ENCODE results near the gene FEM1B.

Gene FEM1B

DNA sequence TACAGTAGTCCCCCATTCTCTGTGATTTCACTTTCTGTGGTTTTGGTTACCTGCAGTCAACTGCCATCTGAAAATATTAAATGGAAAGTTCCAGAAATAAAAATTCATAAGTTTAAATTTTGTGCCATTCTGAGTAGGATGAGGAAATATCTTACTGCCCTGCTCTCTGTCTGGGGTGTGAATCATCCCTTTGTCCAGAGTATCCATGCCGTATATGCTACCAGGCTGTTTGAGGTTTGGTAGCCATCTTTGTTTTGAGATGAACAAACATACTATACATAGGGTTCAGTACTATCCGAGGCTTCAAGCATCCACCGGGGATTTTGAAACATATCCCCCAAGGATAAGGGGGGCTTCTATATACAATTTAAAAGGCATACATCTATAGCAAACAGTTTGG lies 16.3 kb upstream of the FEM1B start:
- DNase-seq, result no peak

DNA sequence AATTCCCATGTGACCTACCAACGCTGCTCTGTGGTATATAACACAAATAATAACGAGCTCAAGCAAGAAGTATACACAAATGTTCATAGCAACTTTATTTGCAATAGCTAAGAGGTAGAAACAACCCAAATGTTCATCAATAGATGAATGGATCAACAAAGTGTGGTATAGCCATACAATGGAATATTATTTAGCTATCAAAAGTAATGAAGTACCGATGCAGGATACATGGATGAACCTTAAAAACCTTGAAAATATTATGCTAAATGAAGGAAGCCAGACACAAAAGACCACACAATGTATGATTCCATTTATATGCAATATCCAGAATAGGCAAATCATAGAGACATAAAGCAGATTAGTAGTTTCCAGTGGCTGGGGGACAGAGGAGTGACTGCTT lies 15.6 kb upstream of the FEM1B start:
- no peak for DNase-seq

DNA sequence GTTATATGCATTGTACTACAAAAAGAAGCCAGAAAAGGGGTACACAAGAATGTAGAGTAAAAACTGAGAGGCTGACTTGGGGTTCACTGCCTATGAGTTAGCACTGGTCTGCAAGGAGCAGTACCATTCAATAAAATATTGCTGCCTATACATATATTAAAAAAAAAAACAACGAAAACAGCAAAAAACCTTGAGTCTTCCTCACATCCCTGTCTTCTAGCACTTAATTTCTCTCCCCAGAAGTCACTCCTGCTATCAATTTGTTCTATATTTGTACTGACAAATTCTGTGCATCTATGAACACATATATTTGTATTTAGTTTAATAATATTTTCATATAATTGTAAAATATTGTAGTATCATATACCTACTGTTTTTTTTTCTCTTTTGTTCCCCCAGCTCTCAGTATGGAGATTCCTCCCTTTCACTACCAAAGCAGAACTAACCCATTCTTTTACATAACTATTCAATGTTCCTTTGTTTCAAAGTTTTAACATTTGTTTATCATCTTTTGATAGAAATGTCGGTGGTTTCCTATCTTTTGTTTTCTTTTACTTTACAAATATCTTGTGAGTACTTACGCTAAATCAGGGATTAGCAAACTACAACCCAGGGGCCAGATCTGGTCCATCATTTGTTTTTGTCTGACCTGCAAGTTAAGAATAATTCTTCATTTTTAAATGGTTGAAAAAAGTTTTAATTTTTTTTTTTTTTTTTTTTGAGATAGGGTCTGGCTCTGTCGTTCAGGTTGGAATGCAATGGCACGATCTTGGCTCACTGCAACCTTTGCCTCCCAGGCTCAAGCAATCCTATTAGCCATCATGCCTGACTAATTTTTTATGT lies 14.8 kb upstream of the FEM1B start:
- no peak for DNase-seq

DNA sequence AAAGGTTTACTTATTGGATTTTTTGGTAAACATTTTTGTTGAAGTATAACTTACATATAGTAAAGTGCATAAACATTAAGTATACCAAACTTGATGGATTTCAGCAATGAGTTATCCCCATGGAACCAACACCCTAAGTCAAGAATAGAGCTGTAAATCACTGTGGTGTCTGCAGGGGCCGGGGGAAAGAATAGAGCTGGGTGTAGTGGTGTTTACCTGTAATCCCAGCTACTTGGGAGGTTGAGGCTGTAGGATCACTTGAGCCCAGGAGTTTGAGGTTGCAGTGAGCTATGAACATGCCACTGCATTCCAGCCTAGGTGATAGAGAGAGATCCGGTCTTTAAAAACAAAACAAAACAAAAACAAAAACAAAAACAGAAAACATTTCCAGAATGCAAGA lies 13.3 kb upstream of the FEM1B start:
- DNase-seq, result no peak

DNA sequence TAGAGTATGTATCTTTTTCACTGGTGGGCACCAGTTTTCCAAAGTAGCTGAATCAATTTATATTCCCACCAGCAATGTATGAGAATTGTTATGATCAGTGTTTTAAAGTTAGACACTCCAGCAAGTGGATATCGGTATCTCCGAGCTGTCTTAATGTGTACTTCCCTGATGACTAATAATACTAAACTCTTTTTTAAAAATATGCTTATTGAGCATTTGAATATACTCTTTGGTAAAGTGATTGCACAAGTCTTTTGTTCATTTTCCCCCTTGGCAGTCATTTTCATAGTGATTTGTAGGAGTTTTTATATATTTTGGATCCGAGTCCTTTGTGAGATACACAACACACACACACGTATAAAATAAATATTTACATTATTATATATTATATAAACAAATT lies 12.5 kb upstream of the FEM1B start:
- DNase-seq, result no peak

DNA sequence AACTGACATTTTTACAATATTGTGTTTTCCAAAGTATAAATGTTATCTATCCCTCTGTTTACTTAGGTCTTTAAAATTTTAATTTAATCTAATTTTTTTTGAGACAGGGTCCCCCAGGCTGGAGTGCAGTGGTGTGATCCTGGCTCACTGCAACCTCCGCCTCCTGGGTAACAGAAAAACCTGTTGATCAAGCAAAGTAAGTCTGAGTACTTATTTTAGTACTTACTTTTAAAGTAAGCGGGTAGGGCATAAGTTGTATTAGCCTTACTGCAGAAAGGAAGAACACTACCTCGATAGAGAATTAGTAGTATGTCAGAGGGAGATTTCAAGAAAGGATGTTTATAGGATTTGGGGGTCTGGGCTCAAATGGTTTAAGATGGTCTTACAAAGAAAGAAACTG lies 11.9 kb upstream of the FEM1B start:
- no peak for DNase-seq

DNA sequence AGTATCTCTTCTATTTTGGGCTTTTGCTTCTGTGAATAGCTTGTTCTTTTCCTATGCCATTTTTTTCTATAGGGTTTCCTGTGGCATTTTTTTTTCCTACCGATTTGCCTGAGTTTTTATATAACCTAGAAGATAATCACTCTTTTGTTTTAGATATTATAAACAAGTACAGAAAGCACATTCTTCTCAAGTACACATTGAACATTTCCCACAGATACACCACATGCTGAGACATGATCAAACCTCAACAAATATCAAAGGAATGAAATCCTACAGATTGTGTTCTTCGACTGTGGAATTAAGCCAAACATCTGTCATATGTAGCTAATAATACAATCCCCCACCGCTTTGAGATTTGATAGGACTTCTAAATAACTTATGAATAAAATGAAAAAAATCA lies 9.1 kb upstream of the FEM1B start:
- no peak for DNase-seq

DNA sequence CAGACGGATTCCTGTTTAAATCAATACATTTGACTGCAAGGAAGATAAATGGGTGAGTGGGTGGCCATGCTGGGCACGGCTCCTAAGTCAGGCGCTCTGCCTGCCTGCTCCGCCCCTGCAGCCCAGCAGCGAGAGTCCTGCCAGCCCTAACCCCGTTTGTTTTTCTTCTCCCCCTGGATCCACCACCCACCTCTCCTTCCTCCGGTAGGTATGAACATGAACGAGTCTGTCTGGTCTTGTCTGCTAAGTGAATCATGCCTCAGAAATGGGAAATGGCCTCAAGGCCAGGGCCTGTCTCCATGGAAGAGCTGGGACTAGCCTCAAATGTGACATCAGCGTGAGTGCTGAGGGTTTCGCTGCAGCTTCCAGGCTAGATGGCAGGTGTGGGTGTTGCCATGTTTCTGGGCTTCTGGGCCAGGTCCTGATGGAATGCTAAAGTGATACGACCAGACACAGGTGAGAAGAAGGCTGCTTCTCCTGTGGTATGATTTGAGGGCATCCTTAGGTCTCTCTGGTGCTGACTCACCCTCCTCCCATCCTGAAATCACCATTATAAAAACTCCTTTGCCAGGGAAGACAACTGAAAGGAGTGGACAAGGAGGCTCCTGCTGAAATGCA lies 5.6 kb upstream of the FEM1B start:
- peak; percentile 16 for DNase-seq

DNA sequence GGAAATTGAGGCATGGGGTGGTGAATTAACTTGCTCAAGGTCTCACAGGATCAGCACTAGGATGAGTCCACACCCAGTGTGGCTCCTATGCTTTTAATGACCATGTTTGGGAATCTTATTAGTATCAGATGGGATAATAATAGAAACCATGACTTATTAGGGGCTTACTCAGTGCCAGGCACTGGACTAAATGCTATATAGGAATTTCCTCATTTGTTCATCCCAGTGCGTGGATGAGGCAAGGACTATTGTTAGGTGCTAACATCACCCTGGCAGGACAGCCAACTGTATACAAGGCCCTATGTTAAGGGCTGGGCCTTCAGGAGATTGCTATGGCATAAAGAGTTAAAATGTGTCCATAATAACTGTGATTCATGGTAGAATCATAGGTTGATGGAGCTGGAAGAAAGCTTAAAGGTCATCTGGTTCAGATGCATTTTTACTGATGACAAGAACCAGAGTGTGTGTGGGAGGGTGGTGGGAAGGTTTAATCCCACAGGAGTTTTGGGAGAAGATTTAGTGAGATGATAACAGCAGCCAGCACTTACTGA lies 4.7 kb upstream of the FEM1B start:
- DNase-seq, result no peak

DNA sequence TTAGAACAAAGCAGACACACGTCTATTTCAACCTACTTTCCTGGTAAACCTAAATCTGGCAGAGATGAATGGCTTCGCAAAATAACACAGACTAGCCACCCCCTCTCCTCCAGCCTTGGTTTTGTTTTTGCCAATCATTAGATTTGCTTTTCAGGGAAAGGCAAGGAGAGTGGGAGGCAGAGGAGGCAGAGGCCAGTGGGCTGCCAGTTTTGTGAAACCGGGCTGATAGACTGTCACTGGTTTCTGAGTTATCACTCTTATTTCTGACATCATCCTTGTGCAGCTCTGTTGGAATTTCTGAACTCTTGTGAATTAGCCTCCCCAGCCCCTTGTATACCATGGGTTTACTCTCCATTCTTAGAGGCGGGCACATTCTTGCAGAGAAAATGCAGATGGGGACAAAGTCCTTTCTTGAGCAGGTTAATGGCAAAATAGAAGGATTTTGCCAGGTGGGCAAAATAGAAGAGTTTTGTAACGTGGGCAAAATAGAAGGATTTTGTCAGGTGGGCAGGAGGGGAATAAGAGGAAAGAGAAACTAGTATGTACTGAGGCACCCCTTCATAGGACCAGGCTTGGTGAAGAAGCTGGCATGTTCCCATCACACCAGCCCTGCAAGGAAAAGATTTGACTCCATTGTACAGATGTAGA lies 3.2 kb upstream of the FEM1B start:
- DNase-seq, result no peak

DNA sequence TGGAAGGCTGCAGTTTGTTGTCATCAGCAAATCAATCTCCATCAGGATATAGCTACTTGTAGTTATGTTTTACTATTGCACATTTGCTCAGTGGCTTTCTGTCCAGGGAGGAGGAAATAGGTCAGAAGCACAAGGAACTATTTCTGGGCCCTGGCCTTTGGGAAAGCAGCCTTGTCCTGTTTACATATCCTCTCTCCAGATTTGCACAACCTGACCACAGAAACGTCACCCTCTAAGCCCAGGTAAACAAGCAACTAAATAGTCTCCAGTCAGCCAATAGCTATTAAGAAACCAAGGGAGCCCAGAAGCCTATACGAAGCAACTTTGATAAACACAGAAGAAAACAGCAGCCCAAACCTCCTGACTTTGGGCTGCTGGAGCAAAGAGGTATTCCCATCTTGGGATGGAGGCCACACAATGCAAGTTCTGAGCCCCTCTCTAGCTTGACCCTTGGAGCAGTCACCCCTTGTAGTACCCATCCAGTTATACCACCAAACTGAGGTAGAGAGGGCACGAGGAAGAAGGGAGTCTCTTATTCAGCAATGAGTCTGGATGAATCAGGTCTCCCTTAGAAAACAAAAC lies 2.3 kb upstream of the FEM1B start:
- no peak for DNase-seq

DNA sequence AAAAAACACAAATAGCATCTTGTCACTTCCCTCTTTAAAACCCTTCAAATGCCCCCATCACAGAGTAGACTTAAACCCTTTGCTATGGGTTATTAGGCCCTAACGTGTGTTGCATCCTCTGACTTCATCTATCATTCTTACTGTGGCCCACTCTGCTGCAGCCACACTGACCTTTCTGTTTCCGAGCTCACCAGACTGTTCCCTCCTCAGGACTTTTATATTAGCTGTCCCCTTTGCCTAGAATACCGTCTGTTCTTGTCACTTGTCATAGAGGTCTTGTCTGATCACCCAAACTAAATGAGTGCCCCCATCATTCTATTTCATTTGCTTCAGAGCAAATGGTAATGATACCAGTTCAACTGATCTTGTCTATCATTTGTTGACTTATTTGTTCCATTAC lies 877 bp upstream of the FEM1B start:
- peak; percentile 14 for DNase-seq

DNA sequence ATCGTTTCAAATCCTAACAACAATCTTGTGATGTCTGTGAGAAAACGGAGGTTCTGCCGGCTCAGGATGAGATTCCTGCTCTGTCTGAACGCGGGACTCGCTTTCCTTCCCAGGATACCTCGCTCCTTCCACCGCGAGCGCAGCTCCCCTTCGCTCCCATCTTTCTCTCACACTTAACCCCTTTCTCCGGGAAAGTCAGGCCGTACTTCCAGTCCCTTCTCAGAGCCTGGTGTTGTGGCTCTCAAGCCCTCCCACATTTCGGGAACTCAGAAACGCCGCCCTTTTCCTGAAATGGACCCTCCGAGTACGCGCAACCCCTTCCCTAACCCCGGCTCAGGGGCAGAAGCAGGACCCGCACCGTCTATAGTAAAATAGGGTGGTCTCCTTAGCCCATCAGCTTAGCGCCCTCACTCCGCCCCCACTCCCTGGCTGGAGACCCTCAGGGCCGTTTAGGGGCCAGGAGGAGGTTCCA lies 378 bp upstream of the FEM1B start:
- peak; percentile 73 for DNase-seq

DNA sequence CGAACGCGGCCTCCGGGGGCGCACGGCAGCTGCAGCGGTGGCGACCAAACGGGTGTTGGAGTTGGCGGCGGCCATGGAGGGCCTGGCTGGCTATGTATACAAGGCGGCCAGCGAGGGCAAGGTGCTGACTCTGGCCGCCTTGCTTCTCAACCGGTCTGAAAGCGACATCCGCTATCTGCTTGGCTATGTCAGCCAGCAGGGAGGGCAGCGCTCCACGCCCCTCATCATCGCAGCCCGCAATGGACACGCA lies 725 bp downstream of the FEM1B start:
- DNase-seq, result no peak

DNA sequence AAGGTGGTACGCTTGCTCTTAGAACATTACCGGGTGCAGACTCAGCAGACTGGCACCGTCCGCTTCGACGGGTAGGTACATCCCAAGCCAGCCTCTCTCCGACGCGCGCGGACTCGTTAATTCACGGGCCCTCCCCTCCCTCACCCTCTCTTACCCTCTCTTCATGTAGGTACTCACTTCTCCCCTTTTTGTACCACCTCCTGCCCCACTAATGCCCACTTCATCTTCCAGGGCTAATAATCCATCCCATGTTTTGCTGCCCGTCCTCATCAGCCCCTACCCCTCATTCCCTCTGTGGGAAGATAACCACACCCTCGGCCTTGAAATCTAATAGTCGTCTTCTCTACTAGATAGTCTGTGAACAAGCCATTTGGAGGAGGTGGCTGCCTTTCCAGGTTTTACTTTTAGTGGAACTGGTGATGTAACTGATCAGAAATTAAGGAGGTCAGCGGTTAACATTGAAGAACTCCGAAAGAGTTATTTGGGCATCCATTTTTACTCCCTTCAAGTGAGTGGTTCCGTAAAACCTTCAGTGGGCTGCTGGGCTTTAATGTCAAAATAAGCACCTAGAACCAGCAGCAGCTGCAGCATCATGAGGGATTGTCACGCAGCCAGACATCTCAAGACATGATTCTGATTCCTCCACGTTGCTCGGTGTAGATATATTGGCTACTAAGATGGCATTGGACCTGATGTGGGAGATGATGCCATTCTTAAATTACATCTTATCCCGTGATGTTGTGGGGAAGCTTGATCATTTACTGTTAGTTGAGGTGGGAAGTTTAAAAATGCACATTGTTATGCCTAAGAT lies 1.3 kb downstream of the FEM1B start:
- DNase-seq, result no peak

DNA sequence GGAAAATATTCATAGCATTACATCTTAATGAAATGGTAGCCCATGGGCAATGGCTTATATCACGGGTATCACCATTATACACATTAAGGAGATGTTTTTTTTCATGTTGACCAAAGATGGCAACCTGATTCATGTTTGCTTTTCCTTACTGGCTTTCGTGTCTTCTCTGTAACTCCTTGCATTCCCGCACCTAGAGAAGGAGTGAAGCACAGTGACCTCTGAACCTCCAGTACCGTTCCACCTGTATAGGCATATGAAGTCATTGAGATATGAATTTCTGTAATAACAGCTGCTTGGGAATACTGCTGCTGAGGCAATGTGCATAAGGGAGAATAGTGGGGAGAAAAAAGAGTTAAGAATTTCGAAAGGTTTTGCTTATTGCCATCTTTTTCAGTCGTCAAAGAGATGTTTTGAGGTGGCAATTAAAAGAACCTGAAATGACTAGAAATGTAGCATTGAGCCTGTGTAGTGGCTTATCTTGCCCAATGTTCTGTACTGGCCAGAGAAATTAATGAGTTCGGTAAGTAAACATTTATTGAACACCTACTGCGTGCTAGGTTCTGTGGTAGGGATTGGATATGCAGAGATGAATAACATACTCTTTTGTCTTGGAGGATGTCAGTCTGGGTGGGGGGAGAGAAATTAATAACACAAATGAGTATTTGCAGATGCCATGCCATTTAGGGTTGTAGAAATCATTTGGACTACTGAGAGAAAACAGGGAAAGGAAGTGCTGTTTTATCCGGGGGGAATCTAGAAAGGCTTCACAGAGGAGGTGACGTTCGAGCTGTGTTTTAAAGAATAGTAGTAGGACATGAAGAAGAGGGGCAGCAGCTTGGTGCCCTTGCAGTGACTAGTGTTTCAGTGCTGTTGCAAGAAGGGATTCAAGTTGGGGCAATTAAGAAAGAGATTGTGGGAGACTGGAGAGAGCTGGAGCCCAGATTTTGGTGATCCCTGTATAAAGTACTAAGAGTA lies 2.5 kb downstream of the FEM1B start:
- DNase-seq, result no peak

DNA sequence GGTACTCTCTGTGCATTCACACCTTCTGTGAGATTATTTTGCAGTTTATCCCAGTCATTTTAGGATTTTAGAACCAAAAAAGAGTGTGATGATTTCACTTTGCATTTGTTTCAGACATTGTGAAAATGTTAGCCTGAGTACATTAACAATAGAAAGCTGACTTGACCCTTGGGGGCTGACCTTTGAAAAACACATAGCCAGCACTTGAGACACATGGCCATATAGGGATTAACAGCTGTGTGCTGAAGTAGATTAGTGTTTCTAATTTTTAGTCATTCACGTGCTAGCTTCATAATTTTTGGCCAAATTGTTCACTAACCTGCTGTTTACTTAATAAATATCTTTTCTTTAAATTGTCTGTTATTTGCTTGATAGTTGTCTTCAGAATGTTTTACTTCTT lies 3.5 kb downstream of the FEM1B start:
- DNase-seq, result peak; percentile 4

DNA sequence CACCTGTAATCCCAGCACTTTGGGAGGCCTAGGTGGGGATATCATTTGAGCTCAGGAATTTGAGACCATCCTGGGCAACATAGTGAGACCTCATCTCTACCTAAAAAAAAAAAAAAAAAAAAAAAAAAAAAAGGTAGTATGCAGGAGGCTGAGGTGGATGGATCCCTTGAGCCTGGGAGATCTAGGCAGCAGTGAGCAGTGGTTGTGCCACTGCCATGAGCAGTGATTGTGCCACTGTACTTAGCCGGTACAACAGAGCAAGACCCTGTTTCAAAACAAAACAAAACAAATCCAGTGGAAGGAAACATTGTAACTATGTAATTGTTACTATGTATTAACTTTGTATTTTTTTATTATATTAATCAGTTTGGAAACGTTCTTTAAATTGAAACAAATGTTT lies 5.9 kb downstream of the FEM1B start:
- DNase-seq, result no peak

DNA sequence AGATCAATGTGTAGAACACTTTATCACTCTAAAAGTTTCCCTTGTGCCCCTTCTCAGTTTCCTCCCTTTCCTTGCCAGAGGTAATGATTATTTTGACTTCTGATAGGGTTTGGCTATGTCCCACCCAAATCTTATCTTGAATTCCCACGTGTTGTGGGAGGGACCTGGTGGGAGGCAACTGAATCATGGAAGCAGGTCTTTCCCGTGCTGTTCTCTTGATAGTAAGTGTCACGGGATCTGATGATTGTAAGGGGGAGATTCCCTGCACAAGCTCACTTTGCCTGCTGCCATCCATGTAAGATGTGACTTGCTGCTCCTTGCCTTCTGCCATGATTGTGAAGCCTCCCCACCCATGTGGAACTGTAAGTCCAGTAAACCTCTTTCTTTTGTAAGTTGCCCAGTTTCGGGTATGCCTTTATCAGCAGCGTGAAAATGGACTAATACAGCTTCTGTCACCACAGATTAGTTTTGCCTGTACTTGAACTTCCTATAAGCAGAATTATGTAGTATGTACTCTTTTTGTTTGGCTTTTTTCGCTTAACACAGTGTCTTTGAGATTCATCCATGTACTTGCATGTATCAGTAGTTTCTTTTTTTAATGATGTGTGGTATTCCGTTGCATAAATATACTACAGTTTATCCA lies 7.2 kb downstream of the FEM1B start:
- DNase-seq, result no peak

DNA sequence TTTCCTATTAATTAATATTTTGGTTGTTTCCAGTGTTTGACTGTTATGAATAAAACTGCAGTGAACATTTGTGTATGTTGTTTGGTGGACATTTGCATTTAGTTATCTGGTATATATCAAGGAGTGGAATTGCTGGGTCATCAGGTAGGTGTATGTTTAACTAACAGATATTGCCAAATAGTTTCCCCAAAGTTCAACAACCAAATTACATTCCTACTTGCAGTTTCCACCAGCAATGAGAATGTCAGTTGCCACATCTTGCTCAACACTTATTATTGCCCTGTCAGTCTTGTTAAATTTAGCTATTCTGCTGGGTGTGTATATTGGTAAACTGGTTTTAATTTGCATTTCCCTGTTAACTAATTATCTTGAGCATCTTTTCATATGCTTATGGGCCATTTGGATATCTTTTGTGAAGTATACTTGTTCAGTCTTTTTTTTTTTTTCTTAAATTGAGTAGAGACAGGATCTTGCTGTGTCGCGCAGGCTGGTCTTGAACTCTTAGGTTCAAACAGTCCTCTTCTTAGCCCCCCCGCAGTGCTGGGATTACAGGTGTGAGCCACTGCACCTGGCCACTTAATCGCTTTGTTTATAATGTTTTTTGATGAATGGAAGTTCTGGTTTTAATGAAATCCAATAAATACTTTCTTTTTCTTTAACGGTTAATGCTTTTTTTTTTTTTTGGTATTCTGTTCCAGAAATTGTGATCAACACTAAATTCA lies 7.9 kb downstream of the FEM1B start:
- DNase-seq, result no peak

Measured in NCI-H2227 treated with DMSO at 0.1 percent for 48 hours (cell line).